ENCODE measurements around the gene PLEKHG4B.
"Not testable (repeated sequence)": the region's sequence is repeated elsewhere in the genome, so short reads cannot be mapped to it uniquely, and the experiment has no call there.

The PLEKHG4B gene

DNA sequence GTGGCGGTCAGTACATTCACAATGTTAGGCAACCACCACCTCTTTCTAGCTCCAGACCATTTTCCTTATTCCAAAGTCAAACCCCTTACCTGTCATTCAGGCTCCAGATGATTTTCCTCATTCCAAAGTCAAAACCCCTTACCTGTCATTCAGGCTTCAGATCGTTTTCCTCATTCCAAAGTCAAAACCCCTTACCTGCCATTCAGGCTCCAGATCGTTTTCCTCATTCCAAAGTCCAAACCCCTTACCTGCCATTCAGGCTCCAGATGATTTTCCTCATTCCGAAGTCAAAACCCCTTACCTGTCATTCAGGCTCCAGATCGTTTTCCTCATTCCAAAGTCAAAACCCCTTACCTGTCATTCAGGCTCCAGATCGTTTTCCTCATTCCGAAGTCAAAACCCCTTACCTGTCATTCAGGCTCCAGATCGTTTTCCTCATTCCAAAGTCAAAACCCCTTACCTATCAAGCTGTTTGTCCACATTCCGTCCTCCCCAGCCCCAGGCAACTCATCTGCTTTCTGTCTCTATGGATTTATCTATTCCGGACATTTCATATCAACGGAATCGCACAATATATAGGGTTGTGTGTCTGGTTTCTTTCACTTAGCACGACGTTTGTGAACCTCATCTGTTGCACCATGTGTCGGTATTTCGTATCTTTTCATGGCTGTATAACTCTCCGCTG is 5.2 kb downstream of the PLEKHG4B start:
- no peak for DNase-seq

DNA sequence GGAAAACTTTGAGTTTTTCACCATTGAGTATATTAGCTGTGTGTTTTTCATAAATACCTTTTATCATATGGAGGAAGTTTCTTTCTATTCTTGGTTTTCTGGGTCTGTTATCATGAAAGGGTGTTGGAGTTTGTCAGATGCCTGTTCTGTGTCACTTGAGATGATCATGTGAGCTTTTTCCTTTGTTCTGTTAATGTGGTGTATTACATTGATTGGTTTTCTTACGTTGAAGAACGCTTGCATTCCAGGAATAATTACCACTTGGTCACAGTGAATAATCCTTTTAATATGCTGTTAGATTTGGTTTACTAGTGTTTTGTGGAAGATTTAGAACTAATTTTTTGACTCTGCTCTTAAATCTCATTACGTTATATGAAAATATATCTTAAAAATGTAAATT is 7.8 kb downstream of the PLEKHG4B start:
- DNase-seq: no peak

- no peak for DNase-seq
These were observed 10.6 kb downstream of the PLEKHG4B start for GRCh38 chr5:102411-103043.

GRCh38 chr5:104106-104505 is 12.1 kb downstream of the PLEKHG4B start:
- not testable (repeated sequence) for DNase-seq

- no peak for DNase-seq
These were observed 12.9 kb downstream of the PLEKHG4B start for GRCh38 chr5:104778-105296.

GRCh38 chr5:105504-106070 is 13.6 kb downstream of the PLEKHG4B start:
- no peak for DNase-seq

DNA sequence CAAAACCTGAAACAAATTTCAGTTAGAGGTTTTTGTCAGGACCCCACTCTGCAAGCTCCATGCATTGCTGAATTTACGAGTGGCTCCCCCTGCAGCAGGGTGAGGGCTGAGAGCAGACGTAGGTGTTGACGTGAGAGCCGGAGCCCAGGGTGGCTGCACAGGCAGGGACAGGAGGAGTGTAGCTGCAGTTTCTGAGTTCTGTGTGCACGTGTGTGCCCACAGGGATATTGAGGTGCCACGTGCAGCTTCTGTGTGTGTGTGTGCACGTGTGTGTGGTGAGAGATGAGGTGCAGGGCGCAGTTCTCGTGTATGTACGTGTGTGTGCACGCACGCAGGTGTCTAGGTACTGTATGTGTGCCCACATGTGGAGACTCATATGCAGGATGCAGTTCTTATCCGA is 14.6 kb downstream of the PLEKHG4B start:
- no peak for DNase-seq

GRCh38 chr5:107526-107925 is 15.6 kb downstream of the PLEKHG4B start:
- no peak for DNase-seq

- DNase-seq: no peak
These were observed 17.9 kb downstream of the PLEKHG4B start for GRCh38 chr5:109826-110225.

GRCh38 chr5:110270-110888 is 18.4 kb downstream of the PLEKHG4B start:
- DNase-seq: no peak

DNA sequence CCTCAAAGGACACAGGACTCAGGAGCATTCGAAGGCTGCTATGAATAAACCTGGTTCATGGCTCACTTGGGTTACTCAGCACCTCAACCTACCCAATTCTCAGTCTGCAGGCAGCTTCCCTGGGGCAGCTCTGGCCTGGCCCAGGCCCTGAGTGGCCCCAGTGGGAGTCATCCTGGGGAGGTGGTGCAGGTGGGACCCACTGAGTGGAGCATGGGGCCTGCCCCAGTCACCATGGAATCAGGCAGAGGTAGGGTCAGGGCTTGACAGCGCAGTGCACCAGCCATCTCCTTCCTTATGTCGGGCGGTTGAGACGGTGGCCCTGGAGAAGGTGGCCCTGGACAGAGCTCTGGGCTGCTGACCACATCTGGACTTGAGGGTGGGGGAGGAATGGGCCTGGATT is 19.2 kb downstream of the PLEKHG4B start:
- no peak for DNase-seq

- no peak for DNase-seq
These were observed 27.6 kb downstream of the PLEKHG4B start for GRCh38 chr5:119486-120097.

DNA sequence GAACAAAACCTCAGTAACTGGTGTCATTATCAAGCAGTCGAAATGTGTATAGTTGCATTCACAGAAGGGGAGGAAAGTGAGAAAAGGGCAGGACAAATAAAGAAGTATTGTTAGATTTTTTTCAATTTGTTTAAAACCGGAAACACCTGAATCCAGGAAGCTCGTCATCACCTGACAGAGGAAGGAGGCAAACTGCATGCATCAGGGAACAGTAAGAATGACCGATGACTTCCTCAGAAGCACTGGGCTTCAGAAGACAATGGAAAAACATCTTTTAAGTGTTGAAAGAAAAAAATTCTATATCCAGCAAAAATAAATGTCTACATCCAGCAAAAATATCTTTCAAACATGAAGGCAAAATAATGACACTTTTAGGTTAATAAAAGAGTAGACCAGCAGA is 29.5 kb downstream of the PLEKHG4B start:
- DNase-seq: no peak

- no peak for DNase-seq
These were observed 33.8 kb downstream of the PLEKHG4B start for GRCh38 chr5:125815-126214.

DNA sequence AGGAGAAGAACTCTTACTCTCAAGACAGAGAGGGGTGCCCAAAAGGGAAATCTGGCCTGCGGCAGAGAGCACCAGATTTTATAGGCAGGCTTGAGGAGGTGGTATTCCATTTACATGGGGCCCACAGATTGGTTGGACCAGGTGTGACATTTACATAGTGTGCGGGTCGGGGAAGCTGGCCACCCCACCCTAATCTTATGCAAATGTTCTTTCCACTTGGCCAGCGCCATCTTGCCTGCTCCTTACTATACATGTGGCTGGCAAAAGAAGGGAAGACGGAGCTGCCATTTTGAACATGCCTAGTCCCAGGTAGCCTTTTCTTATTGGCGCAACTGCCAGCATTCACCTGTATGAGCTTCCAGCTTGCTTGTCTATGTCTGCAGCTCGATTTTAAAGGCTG is 34.8 kb downstream of the PLEKHG4B start:
- no peak for DNase-seq

DNA sequence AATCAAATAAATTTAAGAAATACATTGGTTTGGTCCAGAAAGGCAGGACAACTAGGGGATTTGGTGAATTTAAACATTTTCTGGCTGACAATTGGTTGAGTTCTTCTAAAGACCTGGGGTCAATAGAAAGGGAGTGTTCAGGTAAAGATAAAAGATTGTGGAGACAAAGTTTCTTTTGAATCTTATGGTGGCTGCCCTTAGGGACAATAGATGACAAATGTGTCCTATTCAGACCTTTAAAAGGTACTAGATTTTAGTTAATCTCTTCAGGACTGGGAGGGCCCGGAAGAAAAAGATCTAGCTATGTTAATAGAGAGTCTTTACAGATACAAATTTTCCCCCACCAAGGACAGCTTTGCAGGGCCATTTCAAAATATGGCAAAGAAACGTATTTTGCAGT is 35.9 kb downstream of the PLEKHG4B start:
- no peak for DNase-seq

GRCh38 chr5:128446-128845 is 36.5 kb downstream of the PLEKHG4B start:
- DNase-seq: no peak

GRCh38 chr5:129148-129547 is 37.2 kb downstream of the PLEKHG4B start:
- DNase-seq: no peak

DNA sequence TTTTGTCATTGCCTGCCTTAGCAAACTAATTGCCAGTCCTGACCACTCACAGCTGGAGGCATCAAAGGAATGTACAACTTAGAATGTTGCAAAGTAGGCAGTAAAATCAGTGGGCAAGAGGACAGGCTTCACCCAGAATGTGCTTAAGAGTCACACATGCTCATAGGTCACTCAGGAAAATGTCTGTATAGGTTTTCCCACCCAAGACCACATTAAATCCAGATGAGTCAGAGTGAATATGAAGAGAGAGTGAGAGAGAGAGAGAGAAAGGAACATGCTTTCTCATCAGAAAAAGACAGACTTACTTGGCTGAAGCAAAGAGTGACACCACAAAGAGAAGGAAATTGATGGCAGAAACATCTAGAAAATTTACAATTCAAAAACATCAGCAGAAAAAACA is 37.9 kb downstream of the PLEKHG4B start:
- DNase-seq: no peak

DNA sequence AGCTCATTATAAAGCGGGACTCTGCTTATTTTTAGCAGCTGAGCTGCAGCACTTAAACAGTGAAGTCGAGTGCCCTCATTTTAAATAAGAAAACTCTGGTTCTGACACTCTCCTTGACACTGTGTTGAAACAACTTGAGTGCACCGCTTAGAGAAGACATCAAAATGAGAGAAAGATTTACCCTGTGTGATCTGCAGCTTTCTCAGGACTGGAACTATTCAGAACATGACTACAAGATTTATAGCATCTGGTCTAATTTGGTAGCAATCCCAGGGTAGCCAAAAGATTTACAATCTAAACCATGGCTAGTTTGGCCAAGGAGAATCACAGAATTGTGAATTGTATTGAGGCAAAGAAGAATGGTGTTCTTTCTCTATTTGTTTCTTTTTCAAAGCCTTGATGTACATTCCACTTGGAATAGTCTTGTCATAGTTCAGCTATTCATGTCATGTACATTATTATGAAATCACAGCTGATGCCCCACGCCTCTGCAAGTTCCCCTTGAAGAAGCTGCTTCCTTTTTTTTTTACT is 38.7 kb downstream of the PLEKHG4B start:
- no peak for DNase-seq

- DNase-seq: no peak
These were observed 44.9 kb downstream of the PLEKHG4B start for GRCh38 chr5:136901-137300.

GRCh38 chr5:137741-138140 is 45.8 kb downstream of the PLEKHG4B start:
- DNase-seq: no peak

- no peak for DNase-seq
These were observed 47.0 kb downstream of the PLEKHG4B start for GRCh38 chr5:138936-139335.

Measured in NCI-H1694 (cell line).